Keratinocyte (primary cell): ENCODE measurements around the gene OTOG. TPM values are rescaled to one million over a fixed set of nuclear protein-coding genes. Genes with fewer than 3 reads are reported as not detected.

ENCODE experiments used
- DNase-seq: peaks from one replicate; pipeline ENCODE4 v3.0.0-alpha.2; 2011; ENCODE audit warnings: low read depth, missing footprints, low spot score
- FAIRE-seq: peaks from 2 replicates; lab custom pipeline; 2011; peaks lifted over from hg19 to GRCh38; lab: Jason Lieb, UNC
- H2AFZ ChIP-seq: 2 replicates; pipeline ENCODE4 v1.6.0; 2012; ENCODE audit warnings: low read length, control low read depth, inconsistent platforms; ENCODE audit not compliant: control insufficient read depth
- H3K27ac ChIP-seq: 2 replicates; pipeline ENCODE4 v1.5.1; 2011; ENCODE audit warnings: low read length; ENCODE audit not compliant: control insufficient read depth, insufficient read depth
- H3K27me3 ChIP-seq: 3 replicates; pipeline ENCODE4 v1.6.0; 2011; ENCODE audit warnings: low read length; ENCODE audit not compliant: control insufficient read depth, insufficient read depth; ENCODE audit errors: extremely low read depth
- H3K36me3 ChIP-seq, 2 experiments: 2 replicates in 1 of 2; 3 replicates in 1 of 2; pipeline ENCODE4 v1.5.1; 2011; ENCODE audit warnings: low read length in 2 of 2, mild to moderate bottlenecking in 1 of 2; ENCODE audit not compliant: control insufficient read depth in 2 of 2, insufficient read depth in 2 of 2; ENCODE audit errors: extremely low read depth in 1 of 2
- H3K4me1 ChIP-seq: 3 replicates; pipeline ENCODE4 v1.5.1; 2011; ENCODE audit warnings: low read length; ENCODE audit not compliant: control insufficient read depth, insufficient read depth; ENCODE audit errors: extremely low read depth
- H3K4me2 ChIP-seq: 3 replicates; pipeline ENCODE4 v1.6.0; 2011; ENCODE audit warnings: low read depth, low read length; ENCODE audit not compliant: control insufficient read depth, insufficient read depth; ENCODE audit errors: extremely low read depth
- H3K4me3 ChIP-seq, 3 experiments: fragments of 200-600 bp in 1 of 3; sonication (generic) in 1 of 3; 2 replicates in 2 of 3; 3 replicates in 1 of 3; pipeline ENCODE4 v1.5.1; 2011 to 2016; ENCODE audit warnings: low read length in 3 of 3, mild to moderate bottlenecking in 3 of 3, control low read depth in 2 of 3, inconsistent platforms in 1 of 3, low read depth in 1 of 3, mixed read lengths in 1 of 3, mixed run types in 1 of 3, moderate library complexity in 1 of 3; ENCODE audit not compliant: control insufficient read depth in 2 of 3, insufficient read depth in 2 of 3; ENCODE audit errors: extremely low read depth in 1 of 3
- H3K79me2 ChIP-seq: 2 replicates; pipeline ENCODE4 v1.6.0; 2012; ENCODE audit warnings: low read length; ENCODE audit not compliant: control insufficient read depth, insufficient read depth
- H3K9ac ChIP-seq: 3 replicates; pipeline ENCODE4 v1.6.0; 2011; ENCODE audit warnings: low read length; ENCODE audit not compliant: control insufficient read depth, insufficient read depth; ENCODE audit errors: extremely low read depth
- H3K9me1 ChIP-seq: 3 replicates; pipeline ENCODE4 v1.6.0; 2011; ENCODE audit warnings: low read length; ENCODE audit not compliant: control insufficient read depth, insufficient read depth; ENCODE audit errors: extremely low read depth
- H3K9me3 ChIP-seq: 2 replicates; pipeline ENCODE4 v1.5.1; 2012; ENCODE audit warnings: low read depth, low read length; ENCODE audit not compliant: control insufficient read depth
- H4K20me1 ChIP-seq: 3 replicates; pipeline ENCODE4 v1.6.0; 2011; ENCODE audit warnings: low read length; ENCODE audit not compliant: control insufficient read depth, insufficient read depth; ENCODE audit errors: extremely low read depth
- CTCF ChIP-seq, 3 experiments: IDR thresholded peaks in 1 of 3; conservative IDR thresholded peaks in 1 of 3; optimal IDR thresholded peaks in 1 of 3; 2 replicates in 2 of 3; 3 replicates in 1 of 3; pipeline versions ENCODE3 to v1.5.1; 2011; ENCODE audit warnings: low read length in 3 of 3, mild to moderate bottlenecking in 3 of 3, moderate library complexity in 2 of 3, control low read depth in 1 of 3, inconsistent platforms in 1 of 3; ENCODE audit not compliant: insufficient read depth in 2 of 3; ENCODE audit errors: extremely low read depth in 1 of 3
- EZH2 ChIP-seq: IDR thresholded peaks from one replicate; pipeline ENCODE4 v1.6.1; 2012; ENCODE audit warnings: inconsistent platforms, mild to moderate bottlenecking, low read length, moderate library complexity
- dilution Hi-C: fragments of 300-500 bp; cut with MboI; formaldehyde crosslinking; loops from one replicate; pipeline ENCODE4 v1.7.0; 2020; ENCODE audit warnings: low sequenced_read_pairs; ENCODE audit not compliant: extremely low pct_ligation_motif_present
- polyA plus RNA-seq, 5 experiments: library from polyadenylated mRNA; depleted of rRNA in 3 of 5; stranded (reverse) in 3 of 5; stranded (forward) in 1 of 5; unstranded in 1 of 5; fragments of >200 nt; gene quantifications; 1 replicate in 1 of 5; 2 replicates in 3 of 5; 3 replicates in 1 of 5; pipeline versions ENCODE4 v1.2.1 to v1.2.3, GENCODE V29; 2011 to 2012; ENCODE audit warnings: missing spikeins in 2 of 5, low read depth in 1 of 5, low replicate concordance in 1 of 5

OTOG gene
- polyA plus RNA-seq, 1 donor (not counting 4 experiments of a cell fraction or from before 2014, with no cell fraction given), result not detected

GRCh38 chr11:17633279-17633986 lies 86.4 kb downstream of the OTOG start:
- dilution Hi-C loops, result no loop called here
- DNase-seq (no peak), FAIRE-seq (no peak)

GRCh38 chr11:17633987-17634775 lies 87.1 kb downstream of the OTOG start:
- Histone ChIP-seq H3K27ac (no peak overlapping the region), H3K36me3 (no peaks in the 10 kb centered on the region), H3K4me2 (no peak overlapping the region), H3K9ac (no peak overlapping the region), H3K4me3 (no peak overlapping the region), H2AFZ (no peak overlapping the region), H3K9me3 (no peaks in the 10 kb centered on the region), H3K4me1 (no peaks in the 10 kb centered on the region), H3K27me3 (peaks cover under 1% of the 10 kb centered on the region), H4K20me1 (no peaks in the 10 kb centered on the region), H3K79me2 (no peaks in the 10 kb centered on the region), H3K9me1 (no peaks in the 10 kb centered on the region)
- TF ChIP-seq CTCF (optimal IDR thresholded peaks at IDR 0.05 in 1 of 3, IDR thresholded peaks at IDR 0.05 in 1 of 3, conservative IDR thresholded peaks at IDR 0.05 in 1 of 3; ENCODE audit: extremely low read depth in 1 of 3, insufficient read depth in 2 of 3, low read length in 3 of 3) (no peak), EZH2 (no peak)
- FAIRE-seq (no peak), DNase-seq (no peak)
- dilution Hi-C loops, result no loop called here

More at GRCh38 chr11:17633279-17633986, 86.4 kb downstream of the OTOG start:
- Histone ChIP-seq H3K79me2 (no peaks in the 10 kb centered on the region), H3K27me3 (peaks cover 3% of the 10 kb centered on the region), H3K9me1 (no peaks in the 10 kb centered on the region), H3K9ac (no peak overlapping the region), H3K36me3 (no peaks in the 10 kb centered on the region), H3K9me3 (no peaks in the 10 kb centered on the region), H3K27ac (no peak overlapping the region), H3K4me2 (no peak overlapping the region), H2AFZ (no peak overlapping the region), H4K20me1 (no peaks in the 10 kb centered on the region), H3K4me1 (no peaks in the 10 kb centered on the region), H3K4me3 (no peak overlapping the region)
- TF ChIP-seq EZH2, result no peak
- TF ChIP-seq CTCF (optimal IDR thresholded peaks at IDR 0.05 in 1 of 3, IDR thresholded peaks at IDR 0.05 in 1 of 3, conservative IDR thresholded peaks at IDR 0.05 in 1 of 3; ENCODE audit: extremely low read depth in 1 of 3, insufficient read depth in 2 of 3, low read length in 3 of 3), result no peak
